Adipocyte (in vitro differentiated cells): Measurements from ENCODE around the gene SORCS2.

Experiments
- DNase-seq: peaks from one replicate; pipeline ENCODE4 v3.0.0-alpha.2; 2015; ENCODE audit warnings: low read depth
- H3K27me3 ChIP-seq: replicated peaks from 2 replicates; pipeline ENCODE4 v1.7.0; 2013; ENCODE audit warnings: mild to moderate bottlenecking, low read length, moderate library complexity; ENCODE audit not compliant: control insufficient read depth, insufficient read depth
- H3K36me3 ChIP-seq: 2 replicates; pipeline ENCODE4 v1.7.0; 2013; ENCODE audit warnings: low read length, mild to moderate bottlenecking, moderate library complexity; ENCODE audit not compliant: control insufficient read depth, insufficient read depth, severe bottlenecking
- H3K4me1 ChIP-seq: 2 replicates; pipeline ENCODE4 v1.7.0; 2013; ENCODE audit warnings: mild to moderate bottlenecking, low read length, moderate library complexity; ENCODE audit not compliant: control insufficient read depth, insufficient read depth
- H3K4me3 ChIP-seq: 2 replicates; pipeline ENCODE4 v1.7.0; 2013; ENCODE audit warnings: mild to moderate bottlenecking, low read length, moderate library complexity
- H3K9ac ChIP-seq: 2 replicates; pipeline ENCODE4 v1.7.0; 2013; ENCODE audit warnings: mild to moderate bottlenecking, low read length, moderate library complexity
- H3K9me3 ChIP-seq: 2 replicates; pipeline ENCODE4 v1.7.0; 2013; ENCODE audit warnings: mild to moderate bottlenecking, low read length, moderate library complexity; ENCODE audit not compliant: control insufficient read depth

The SORCS2 gene

GRCh38 chr4:7334521-7335275 is 142.4 kb downstream of the SORCS2 start:
- Histone ChIP-seq H3K9ac (no peak overlapping the region), H3K36me3 (no peaks in the 10 kb centered on the region), H3K4me1 (peaks cover 11% of the 10 kb centered on the region), H3K27me3 (peaks cover 5% of the 10 kb centered on the region), H3K4me3 (no peak overlapping the region), H3K9me3 (peaks cover 5% of the 10 kb centered on the region)
- no peak for DNase-seq

- Histone ChIP-seq H3K9me3 (peaks cover 5% of the 10 kb centered on the region), H3K4me1 (peaks cover 11% of the 10 kb centered on the region), H3K27me3 (peaks cover 1% of the 10 kb centered on the region), H3K4me3 (no peak overlapping the region), H3K9ac (no peak overlapping the region), H3K36me3 (no peaks in the 10 kb centered on the region)
- peak; percentile 47 for DNase-seq
Measured at GRCh38 chr4:7335344-7336066, 143.2 kb downstream of the SORCS2 start.

- Histone ChIP-seq H3K9ac (no peak overlapping the region), H3K4me3 (no peak overlapping the region), H3K9me3 (peaks cover 5% of the 10 kb centered on the region), H3K4me1 (peaks cover 11% of the 10 kb centered on the region), H3K36me3 (no peaks in the 10 kb centered on the region), H3K27me3 (peaks cover 7% of the 10 kb centered on the region)
- no peak for DNase-seq
Measured at GRCh38 chr4:7336067-7336569, 143.8 kb downstream of the SORCS2 start.

DNA sequence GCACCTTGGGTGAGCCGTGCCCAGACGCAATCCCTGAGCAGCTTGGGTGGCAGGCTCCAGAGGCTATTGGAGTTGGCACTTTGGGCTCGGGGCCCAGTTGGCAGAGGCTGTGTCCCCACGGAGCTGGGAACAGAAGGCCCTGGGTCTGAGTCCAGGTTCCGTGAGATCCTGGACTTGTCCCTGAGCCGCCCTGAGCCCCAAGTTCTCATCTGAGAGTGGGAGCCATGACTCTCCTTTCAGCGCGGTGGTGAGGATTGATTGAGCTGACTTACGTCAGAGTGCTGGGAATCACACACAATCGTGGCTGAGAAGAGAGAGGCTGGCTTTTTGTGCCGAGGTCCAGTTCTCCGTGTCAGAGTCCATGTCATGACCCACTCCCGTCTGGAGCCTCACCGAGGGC is 144.4 kb downstream of the SORCS2 start:
- H3K36me3 ChIP-seq = no peaks in the 10 kb centered on the region
- H3K27me3 ChIP-seq = peaks cover 7% of the 10 kb centered on the region
- peaks cover 5% of the 10 kb centered on the region for H3K9me3 ChIP-seq
- no peak overlapping the region for H3K4me3 ChIP-seq
- DNase-seq = no peak
- peaks cover 10% of the 10 kb centered on the region for H3K4me1 ChIP-seq
- no peak overlapping the region for H3K9ac ChIP-seq

- Histone ChIP-seq H3K9ac (no peak overlapping the region), H3K4me3 (no peak overlapping the region), H3K9me3 (peaks cover 5% of the 10 kb centered on the region), H3K36me3 (no peaks in the 10 kb centered on the region), H3K27me3 (peaks cover 7% of the 10 kb centered on the region), H3K4me1 (peaks cover 7% of the 10 kb centered on the region)
- no peak for DNase-seq
Measured at GRCh38 chr4:7337196-7338058, 145.1 kb downstream of the SORCS2 start.

GRCh38 chr4:7338059-7338452 is 145.7 kb downstream of the SORCS2 start:
- Histone ChIP-seq H3K27me3 (peaks cover 7% of the 10 kb centered on the region), H3K4me1 (peaks cover 7% of the 10 kb centered on the region), H3K9me3 (peaks cover 5% of the 10 kb centered on the region), H3K36me3 (no peaks in the 10 kb centered on the region), H3K9ac (no peak overlapping the region), H3K4me3 (no peak overlapping the region)
- DNase-seq = no peak

GRCh38 chr4:7338876-7339623 is 146.7 kb downstream of the SORCS2 start:
- DNase-seq = no peak
- no peaks in the 10 kb centered on the region for H3K36me3 ChIP-seq
- peaks cover 7% of the 10 kb centered on the region for H3K27me3 ChIP-seq
- H3K4me3 ChIP-seq = no peak overlapping the region
- H3K9me3 ChIP-seq = peaks cover 5% of the 10 kb centered on the region
- H3K9ac ChIP-seq = no peak overlapping the region
- peaks cover 7% of the 10 kb centered on the region for H3K4me1 ChIP-seq

GRCh38 chr4:7339751-7340552 is 147.6 kb downstream of the SORCS2 start:
- Histone ChIP-seq H3K36me3 (no peaks in the 10 kb centered on the region), H3K4me3 (no peak overlapping the region), H3K4me1 (peaks cover 7% of the 10 kb centered on the region), H3K9ac (no peak overlapping the region), H3K9me3 (peaks cover 5% of the 10 kb centered on the region), H3K27me3 (peaks cover 7% of the 10 kb centered on the region)
- DNase-seq = no peak

DNA sequence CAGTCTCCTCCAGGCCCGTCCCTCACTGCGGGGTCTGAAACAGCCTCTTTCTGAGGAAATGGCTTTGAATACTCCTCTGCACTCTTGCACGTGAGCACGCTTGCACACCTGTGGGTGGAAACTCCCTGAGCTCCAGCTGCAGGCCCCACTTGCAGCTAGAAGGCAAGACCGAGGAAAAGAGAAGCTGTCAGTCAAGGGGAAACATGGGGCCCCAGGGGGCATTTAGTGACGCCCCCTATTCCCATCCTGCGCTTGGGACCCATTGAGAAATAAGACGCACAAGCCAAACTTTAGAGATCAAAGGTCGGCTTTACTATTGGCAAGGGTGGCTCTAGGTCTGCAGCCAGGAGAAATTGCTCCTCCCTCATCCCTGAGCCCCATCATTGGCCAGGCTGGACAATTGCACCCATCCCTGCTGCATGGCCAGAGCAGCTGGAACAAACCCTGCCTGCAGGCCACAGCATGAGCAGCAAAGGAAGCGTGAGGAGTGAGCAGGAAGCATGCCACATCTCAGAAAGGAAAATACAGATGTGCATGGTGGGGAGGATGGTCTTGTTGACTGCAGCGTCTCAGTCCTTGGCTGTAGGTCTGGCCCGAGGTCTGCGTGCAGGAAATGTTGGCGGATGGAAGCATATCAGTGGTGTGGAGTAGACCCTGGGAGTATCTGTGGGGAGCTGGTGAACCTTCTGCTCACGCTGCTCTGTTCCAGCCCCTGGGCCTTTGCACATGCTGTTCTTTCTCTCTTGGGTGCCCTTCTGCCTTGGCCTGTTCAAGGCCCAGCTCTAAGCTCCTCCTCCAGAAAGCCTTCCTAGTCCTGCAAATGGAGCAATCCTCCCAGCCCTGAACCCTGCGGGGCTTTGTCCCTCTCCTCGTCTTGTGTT is 148.5 kb downstream of the SORCS2 start:
- no peaks in the 10 kb centered on the region for H3K36me3 ChIP-seq
- no peak overlapping the region for H3K9ac ChIP-seq
- no peaks in the 10 kb centered on the region for H3K4me1 ChIP-seq
- no peak for DNase-seq
- H3K4me3 ChIP-seq = no peak overlapping the region
- peaks cover 7% of the 10 kb centered on the region for H3K27me3 ChIP-seq
- peaks cover 13% of the 10 kb centered on the region for H3K9me3 ChIP-seq
